Neural cell (in vitro differentiated cells): Measurements from ENCODE around the gene ESPL1. TPM values are rescaled to one million over a fixed set of nuclear protein-coding genes. Genes with fewer than 3 reads are reported as not detected.

Experiments used
- H2AFZ ChIP-seq: fragments of 200-600, 300-800 bp; sonication (generic), shearing (Covaris generic); 2 replicates; pipeline ENCODE4 v1.6.0; 2014; ENCODE audit warnings: low read depth, mild to moderate bottlenecking, antibody characterized with exemption, low read length, moderate library complexity
- H3F3A ChIP-seq: fragments of 200-600 bp; shearing (Covaris generic); 2 replicates; pipeline ENCODE4 v1.6.1; 2016; ENCODE audit warnings: mild to moderate bottlenecking, moderate library complexity, mixed read lengths, antibody characterized with exemption, low read length; ENCODE audit not compliant: insufficient read depth, poor library complexity, severe bottlenecking
- H3K27ac ChIP-seq: fragments of 200-600, 300-800 bp; sonication (generic), shearing (Covaris generic); 2 replicates; pipeline ENCODE4 v1.5.1; 2014; ENCODE audit warnings: mild to moderate bottlenecking, low read length, moderate library complexity
- H3K27me3 ChIP-seq: fragments of 300-800, 200-600 bp; sonication (generic), shearing (Covaris generic); 2 replicates; pipeline ENCODE4 v1.6.0; 2014; ENCODE audit warnings: mild to moderate bottlenecking, low read depth, low read length, moderate library complexity; ENCODE audit not compliant: insufficient read depth
- H3K36me3 ChIP-seq: fragments of 300-800, 200-600 bp; sonication (generic), shearing (Covaris generic); 2 replicates; pipeline ENCODE4 v1.5.1; 2014; ENCODE audit warnings: mild to moderate bottlenecking, antibody characterized with exemption, low read length, moderate library complexity; ENCODE audit not compliant: insufficient read depth
- H3K4me2 ChIP-seq: fragments of 300-800, 200-600 bp; sonication (generic), shearing (Covaris generic); 2 replicates; pipeline ENCODE4 v1.6.0; 2014; ENCODE audit warnings: mild to moderate bottlenecking, low read length
- H3K4me3 ChIP-seq: fragments of 300-800, 200-600 bp; sonication (generic), shearing (Covaris generic); 2 replicates; pipeline ENCODE4 v1.5.1; 2014; ENCODE audit warnings: mild to moderate bottlenecking, low read length, moderate library complexity
- H3K79me2 ChIP-seq: fragments of 200-600 bp; shearing (Covaris generic); replicated peaks from 2 replicates; pipeline ENCODE4 v1.6.0; 2014; ENCODE audit warnings: mild to moderate bottlenecking, low read length, moderate library complexity; ENCODE audit not compliant: insufficient read depth
- H3K9ac ChIP-seq: fragments of 300-800, 200-600 bp; sonication (generic), shearing (Covaris generic); 2 replicates; pipeline ENCODE4 v1.6.1; 2016; ENCODE audit warnings: mild to moderate bottlenecking, low read length, mixed read lengths
- H3K9me2 ChIP-seq: fragments of 200-600 bp; shearing (Covaris generic); 2 replicates; pipeline ENCODE4 v1.6.1; 2016; ENCODE audit warnings: mild to moderate bottlenecking, low read length, mixed read lengths; ENCODE audit not compliant: insufficient read depth
- H3K9me3 ChIP-seq: fragments of 200-600, 300-800 bp; sonication (generic), shearing (Covaris generic); 2 replicates; pipeline ENCODE4 v1.6.1; 2016; ENCODE audit warnings: mild to moderate bottlenecking, mixed run types, low read length, moderate library complexity, mixed read lengths
- H4K20me1 ChIP-seq: fragments of 200-600 bp; shearing (Covaris generic); 2 replicates; pipeline ENCODE4 v1.6.1; 2016; ENCODE audit warnings: mild to moderate bottlenecking, mixed run types; ENCODE audit not compliant: insufficient read depth
- CTCF ChIP-seq: fragments of 450-650 bp; IDR thresholded peaks from 2 replicates; pipeline ENCODE4 v1.5.1; 2014; ENCODE audit warnings: antibody characterized with exemption, mild to moderate bottlenecking, moderate library complexity; ENCODE audit not compliant: poor library complexity, severe bottlenecking
- EZH2 ChIP-seq: fragments of 200-600, 300-800 bp; shearing (Covaris generic), sonication (generic); IDR thresholded peaks from 2 replicates; pipeline ENCODE4 v1.6.1; 2014; ENCODE audit warnings: antibody characterized with exemption, low read length, borderline replicate concordance, mild to moderate bottlenecking; ENCODE audit not compliant: insufficient read depth, poor library complexity, severe bottlenecking
- RAD21 ChIP-seq: fragments of 450-650 bp; conservative IDR thresholded peaks from 2 replicates; pipeline ENCODE4 v1.6.1; 2014; ENCODE audit warnings: antibody characterized with exemption, mild to moderate bottlenecking, moderate library complexity
- TAF1 ChIP-seq: IDR thresholded peaks from 2 replicates; pipeline ENCODE4 v1.6.1; 2012; ENCODE audit warnings: low read depth
- polyA plus RNA-seq: library from polyadenylated mRNA; depleted of rRNA; stranded (reverse); fragments of >200 nt; gene quantifications from 2 replicates; pipeline ENCODE4 v1.2.3, GENCODE V29; 2014

The ESPL1 gene
- polyA plus RNA-seq, 1 donor from 2014 or later, result 0.33 TPM

- Histone ChIP-seq H3K36me3 (no peaks in the 10 kb centered on the region), H3K27me3 (no peaks in the 10 kb centered on the region), H3F3A (no peaks in the 10 kb centered on the region), H3K9me3 (no peaks in the 10 kb centered on the region), H3K4me2 (no peak overlapping the region), H2AFZ (no peak overlapping the region), H3K79me2 (no peaks in the 10 kb centered on the region), H3K9me2 (no peaks in the 10 kb centered on the region), H3K4me3 (no peak overlapping the region), H3K9ac (no peak overlapping the region), H3K27ac (no peak overlapping the region), H4K20me1 (no peaks in the 10 kb centered on the region)
- no peak for TF ChIP-seq RAD21
- TF ChIP-seq EZH2, result no peak
Measured at GRCh38 chr12:53338017-53338416, 69.9 kb downstream of the ESPL1 start.

GRCh38 chr12:53338916-53339315 is 70.8 kb downstream of the ESPL1 start:
- Histone ChIP-seq H3K9me2 (no peaks in the 10 kb centered on the region), H3K36me3 (no peaks in the 10 kb centered on the region), H3K79me2 (no peaks in the 10 kb centered on the region), H3F3A (no peaks in the 10 kb centered on the region), H3K9me3 (no peaks in the 10 kb centered on the region), H3K27ac (no peak overlapping the region), H2AFZ (no peak overlapping the region), H3K9ac (no peak overlapping the region), H3K27me3 (no peaks in the 10 kb centered on the region), H3K4me3 (no peak overlapping the region), H4K20me1 (no peaks in the 10 kb centered on the region), H3K4me2 (no peak overlapping the region)
- TF ChIP-seq TAF1, result no peak

- H3K27ac ChIP-seq, result no peak overlapping the region
- H3K27me3 ChIP-seq, result no peaks in the 10 kb centered on the region
- no peaks in the 10 kb centered on the region for H3K9me3 ChIP-seq
- no peaks in the 10 kb centered on the region for H4K20me1 ChIP-seq
- H2AFZ ChIP-seq, result no peak overlapping the region
- H3F3A ChIP-seq, result no peaks in the 10 kb centered on the region
- no peaks in the 10 kb centered on the region for H3K9me2 ChIP-seq
- H3K9ac ChIP-seq, result no peak overlapping the region
- no peaks in the 10 kb centered on the region for H3K79me2 ChIP-seq
- no peak overlapping the region for H3K4me3 ChIP-seq
- H3K4me2 ChIP-seq, result no peak overlapping the region
- TF ChIP-seq CTCF, result no peak
- H3K36me3 ChIP-seq, result no peaks in the 10 kb centered on the region
Measured at GRCh38 chr12:53340398-53340797, 72.3 kb downstream of the ESPL1 start.

Other genes starting within 250 kb of the ESPL1 start
- 4.2 and 7.9 TPM in 2 replicates for gene TNS2, start 218.2 kb upstream of the ESPL1 start, polyA plus RNA-seq
- 20.8 and 21.0 TPM in 2 replicates for gene SPRYD3, start 188.9 kb upstream of the ESPL1 start, polyA plus RNA-seq
- 0.26 TPM in 1 of 2 replicates, not detected in the other for gene IGFBP6, start 170.6 kb upstream of the ESPL1 start, polyA plus RNA-seq
- gene SOAT2, start 164.8 kb upstream of the ESPL1 start, polyA plus RNA-seq, result not detected in 2 replicates
- gene ZNF740, start 87.6 kb upstream of the ESPL1 start, polyA plus RNA-seq, result 24.3 and 25.9 TPM in 2 replicates
- 41.9 and 51.6 TPM in 2 replicates for gene CSAD, start 87.4 kb upstream of the ESPL1 start, polyA plus RNA-seq
- gene ITGB7, start 61.0 kb upstream of the ESPL1 start, polyA plus RNA-seq, result 0.26 TPM in 1 of 2 replicates, not detected in the other
- gene RARG, start 36.1 kb upstream of the ESPL1 start, polyA plus RNA-seq, result 0.61 and 1.0 TPM in 2 replicates
- gene PFDN5, start 27.2 kb downstream of the ESPL1 start, polyA plus RNA-seq, result 1,371 and 1,383 TPM in 2 replicates
- gene MYG1, start 31.4 kb downstream of the ESPL1 start, polyA plus RNA-seq, result 70.5 and 84.1 TPM in 2 replicates
- gene AAAS, start 53.3 kb downstream of the ESPL1 start, polyA plus RNA-seq, result 138 and 153 TPM in 2 replicates
- gene SP7, start 68.1 kb downstream of the ESPL1 start, polyA plus RNA-seq, result not detected in 2 replicates
- 7.3 and 9.9 TPM in 2 replicates for gene SP1, start 111.9 kb downstream of the ESPL1 start, polyA plus RNA-seq
- gene AMHR2, start 155.6 kb downstream of the ESPL1 start, polyA plus RNA-seq, result not detected in 2 replicates
- gene PRR13, start 173.4 kb downstream of the ESPL1 start, polyA plus RNA-seq, result 6.4 and 11.2 TPM in 2 replicates
- gene PCBP2, start 183.8 kb downstream of the ESPL1 start, polyA plus RNA-seq, result 242 and 261 TPM in 2 replicates
- gene MAP3K12, start 231.2 kb downstream of the ESPL1 start, polyA plus RNA-seq, result 82.0 and 87.0 TPM in 2 replicates
- 135 and 162 TPM in 2 replicates for gene TARBP2, start 233.0 kb downstream of the ESPL1 start, polyA plus RNA-seq
- not detected in 2 replicates for gene NPFF, start 239.2 kb downstream of the ESPL1 start, polyA plus RNA-seq